ENCODE results near the gene CTNNA3. TPM values are rescaled to one million over a fixed set of nuclear protein-coding genes. Genes with fewer than 3 reads are reported as not detected.

Gene CTNNA3
- total and polyA plus RNA-seq, 2 donors (not counting 3 experiments of a cell fraction or from before 2014, with no cell fraction given), result not detected

DNA sequence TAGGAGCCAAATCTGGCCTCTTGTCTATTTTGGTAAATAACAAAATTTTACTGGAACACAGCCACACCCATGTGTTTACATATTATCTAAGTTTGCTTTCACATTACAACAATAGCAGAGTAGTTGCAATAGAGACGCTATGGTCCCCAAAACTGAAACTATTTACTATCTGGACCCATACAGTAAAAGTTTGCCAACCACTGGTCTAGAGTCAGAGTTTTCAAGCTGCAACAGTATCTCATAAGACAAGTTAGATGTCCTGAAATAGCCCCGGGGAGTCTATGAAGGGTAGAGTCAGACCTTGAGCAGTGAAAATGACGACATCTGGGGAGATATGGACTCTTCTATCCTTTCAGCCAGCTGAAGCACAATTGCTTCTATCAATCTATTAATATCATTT lies 74.2 kb downstream of the CTNNA3 start:
- Histone ChIP-seq H3K9ac (replicated peaks; ENCODE audit: extremely low read depth, insufficient read depth, low read length) (no peak overlapping the region), H3K79me2 (ENCODE audit: control insufficient read depth, insufficient read depth, low read length) (no peaks in the 10 kb centered on the region), H3K9me3 (replicated peaks; ENCODE audit: control insufficient read depth, insufficient read depth, low read length) (no peaks in the 10 kb centered on the region), H3K27me3 (ENCODE audit: control insufficient read depth in 2 of 2, insufficient read depth in 2 of 2, low read length in 2 of 2) (peaks cover 0 to 6% of the 10 kb centered on the region in 2 experiments), H3K4me1 (ENCODE audit: control insufficient read depth, extremely low read depth, insufficient read depth, low read length) (no peaks in the 10 kb centered on the region), H3K4me2 (ENCODE audit: insufficient read depth, low read length) (no peak overlapping the region), H3K9me1 (replicated peaks; ENCODE audit: control insufficient read depth, extremely low read depth, insufficient read depth, low read length) (no peaks in the 10 kb centered on the region), H4K20me1 (replicated peaks; ENCODE audit: control insufficient read depth, extremely low read depth, insufficient read depth, low read length) (no peaks in the 10 kb centered on the region), H3K36me3 (ENCODE audit: control insufficient read depth in 2 of 2, extremely low read depth in 1 of 2, insufficient read depth in 2 of 2, low read length in 2 of 2) (no peaks in the 10 kb centered on the region), H2AFZ (ENCODE audit: low read depth, low read length) (no peak overlapping the region), H3K27ac (ENCODE audit: insufficient read depth, low read depth, low read length) (no peak overlapping the region), H3K4me3 (replicated peaks in 1 of 3; ENCODE audit: insufficient read depth in 1 of 3, low read depth in 1 of 3, low read length in 3 of 3) (no peak overlapping the region)
- TF ChIP-seq POLR2A (IDR thresholded peaks at IDR 0.05; ENCODE audit: low read depth, low read length), result no peak
- no peak for TF ChIP-seq JUN (IDR thresholded peaks at IDR 0.05; ENCODE audit: borderline replicate concordance, insufficient read depth, insufficient read length, low read depth)
- no peak for TF ChIP-seq POLR2AphosphoS5 (IDR thresholded peaks at IDR 0.05; ENCODE audit: insufficient read depth, low read depth, low read length)
- TF ChIP-seq EZH2 (IDR thresholded peaks at IDR 0.05; ENCODE audit: borderline replicate concordance, low read depth, low read length, severe bottlenecking), result no peak
- TF ChIP-seq, protein P1, sequence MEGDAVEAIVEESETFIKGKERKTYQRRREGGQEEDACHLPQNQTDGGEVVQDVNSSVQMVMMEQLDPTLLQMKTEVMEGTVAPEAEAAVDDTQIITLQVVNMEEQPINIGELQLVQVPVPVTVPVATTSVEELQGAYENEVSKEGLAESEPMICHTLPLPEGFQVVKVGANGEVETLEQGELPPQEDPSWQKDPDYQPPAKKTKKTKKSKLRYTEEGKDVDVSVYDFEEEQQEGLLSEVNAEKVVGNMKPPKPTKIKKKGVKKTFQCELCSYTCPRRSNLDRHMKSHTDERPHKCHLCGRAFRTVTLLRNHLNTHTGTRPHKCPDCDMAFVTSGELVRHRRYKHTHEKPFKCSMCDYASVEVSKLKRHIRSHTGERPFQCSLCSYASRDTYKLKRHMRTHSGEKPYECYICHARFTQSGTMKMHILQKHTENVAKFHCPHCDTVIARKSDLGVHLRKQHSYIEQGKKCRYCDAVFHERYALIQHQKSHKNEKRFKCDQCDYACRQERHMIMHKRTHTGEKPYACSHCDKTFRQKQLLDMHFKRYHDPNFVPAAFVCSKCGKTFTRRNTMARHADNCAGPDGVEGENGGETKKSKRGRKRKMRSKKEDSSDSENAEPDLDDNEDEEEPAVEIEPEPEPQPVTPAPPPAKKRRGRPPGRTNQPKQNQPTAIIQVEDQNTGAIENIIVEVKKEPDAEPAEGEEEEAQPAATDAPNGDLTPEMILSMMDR (IDR thresholded peaks at IDR 0.05; ENCODE audit: extremely low read depth in 1 of 2, insufficient read depth in 1 of 2, low read depth in 1 of 2, low read length in 2 of 2), result no peak
- TF ChIP-seq, protein P2, sequence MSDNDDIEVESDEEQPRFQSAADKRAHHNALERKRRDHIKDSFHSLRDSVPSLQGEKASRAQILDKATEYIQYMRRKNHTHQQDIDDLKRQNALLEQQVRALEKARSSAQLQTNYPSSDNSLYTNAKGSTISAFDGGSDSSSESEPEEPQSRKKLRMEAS (IDR thresholded peaks at IDR 0.05; ENCODE audit: insufficient read depth, insufficient read length), result no peak
- no peak for TF ChIP-seq FOS (IDR thresholded peaks at IDR 0.05; ENCODE audit: borderline replicate concordance, insufficient read depth, low read length)
- TF ChIP-seq MYC (IDR thresholded peaks at IDR 0.05; ENCODE audit: low read depth, low read length), result no peak
- intact Hi-C loops (cut with micrococcal nuclease) (no loop called here), dilution Hi-C loops (cut with MboI; ENCODE audit: extremely low pct_ligation_motif_present, low sequenced_read_pairs) (no loop called here)
- FAIRE-seq, result no peak
- ChIA-PET CTCF (no interaction called here), POLR2A (no interaction called here)
- DNase-seq (ENCODE audit: low read depth, low spot score), result no peak
- no TSS peak for BruUV-seq (replicated peaks)
